Erythroblast (primary cell): ENCODE results near the gene KCNMA1.

ENCODE experiments used
- GATA1 ChIP-seq: IDR thresholded peaks from 2 replicates; pipeline ENCODE4 v1.6.1; 2011; ENCODE audit warnings: low read depth, mild to moderate bottlenecking, control low read depth, low read length, moderate library complexity
- POLR2A ChIP-seq: IDR thresholded peaks from 2 replicates; pipeline ENCODE4 v1.6.1; 2011; ENCODE audit warnings: mild to moderate bottlenecking, low read length

DNA sequence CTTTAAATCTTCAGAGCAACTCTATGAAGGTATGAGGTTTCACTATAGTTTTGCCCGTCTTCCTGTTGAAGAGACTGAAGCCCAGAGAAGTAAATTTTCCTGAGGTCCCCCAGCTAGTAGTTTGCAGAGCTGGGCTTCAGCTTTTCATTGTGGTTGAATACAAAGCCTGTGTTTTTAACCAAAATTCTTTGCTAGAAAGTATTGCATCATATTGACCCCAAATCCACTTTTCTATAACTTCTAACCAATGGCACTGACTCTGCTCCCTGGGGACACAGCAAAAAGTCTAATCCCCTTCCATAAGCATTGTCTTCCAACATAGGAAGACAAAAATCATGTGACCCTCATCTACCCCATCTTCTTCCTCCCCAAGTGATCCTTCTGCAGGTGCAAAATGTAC is 93.0 kb downstream of the KCNMA1 start:
- TF ChIP-seq POLR2A (no peak), GATA1 (no peak)
